CD4-positive, CD25-positive, alpha-beta regulatory T cell (primary cell): ENCODE measurements around the gene CD5L. TPM values are rescaled to one million over a fixed set of nuclear protein-coding genes. Genes with fewer than 3 reads are reported as not detected.

Experiments
- polyA plus RNA-seq, 4 donors: library from polyadenylated mRNA; unstranded; fragments of 300-500 nt; fragmentation: Illumina TruSeq; gene quantifications; one replicate each; pipeline ENCODE4 v1.2.3, GENCODE V29; 2021
- total RNA-seq: library from RNA; stranded (reverse); gene quantifications from one replicate; pipeline ENCODE4 v1.2.3, GENCODE V29; 2022

CD5L gene
- total and polyA plus RNA-seq, 5 donors from 2014 or later = not detected

Other genes starting within 250 kb of the CD5L start
- not detected for gene FCRL4, start 243.7 kb downstream of the CD5L start, total RNA-seq
- gene FCRL4, start 243.7 kb downstream of the CD5L start, polyA plus RNA-seq = not detected
- gene FCRL3, start 141.0 kb downstream of the CD5L start, total RNA-seq = 24.8 TPM
- gene FCRL3, start 141.0 kb downstream of the CD5L start, polyA plus RNA-seq = 10 to 100 TPM; 41.1 to 69.9 (median 61.8) TPM
- 0.17 TPM for gene FCRL2, start 64.7 kb downstream of the CD5L start, total RNA-seq
- under 1 TPM in 2 of 4 donors, not detected in 2; 0.09 to 0.15 TPM for gene FCRL2, start 64.7 kb downstream of the CD5L start, polyA plus RNA-seq
- gene FCRL1, start 21.7 kb downstream of the CD5L start, total RNA-seq = 2.9 TPM
- 1 to 10 TPM; 1.7 to 2.7 (median 2.3) TPM for gene FCRL1, start 21.7 kb downstream of the CD5L start, polyA plus RNA-seq
- not detected for gene KIRREL1, start 151.8 kb upstream of the CD5L start, total RNA-seq
- gene KIRREL1, start 151.8 kb upstream of the CD5L start, polyA plus RNA-seq = not detected